Transverse colon (tissue), 4 donors: ENCODE data around the gene BACH2. TPM values are rescaled to one million over a fixed set of nuclear protein-coding genes. Genes with fewer than 3 reads are reported as not detected.

Experiments
- DNase-seq: peaks from one replicate; pipeline ENCODE4 v3.0.0-alpha.2; 2019
- H3K27ac ChIP-seq, 4 donors: fragments of 200-600 bp; sonication (generic); 2 replicates each; pipeline ENCODE4 v1.5.1; 2016 to 2018; ENCODE audit warnings: inconsistent platforms in 4 of 4
- H3K27me3 ChIP-seq: fragments of 200-600 bp; sonication (generic); 2 replicates; pipeline ENCODE4 v1.5.1; 2017; ENCODE audit warnings: inconsistent platforms
- H3K36me3 ChIP-seq, 4 donors: fragments of 200-600 bp; sonication (generic); 2 replicates each; pipeline ENCODE4 v1.5.1; 2017 to 2019; ENCODE audit warnings: inconsistent platforms in 4 of 4
- H3K4me1 ChIP-seq, 4 donors: fragments of 200-600 bp; sonication (generic); 2 replicates each; pipeline ENCODE4 v1.5.1; 2017 to 2020; ENCODE audit warnings: inconsistent platforms in 4 of 4
- H3K4me3 ChIP-seq, 4 donors: fragments of 200-600 bp; sonication (generic); 1 replicate in 1 of 4; 2 replicates in 3 of 4; pipeline versions ENCODE4 v1.5.1 to v1.6.1; 2017 to 2019; ENCODE audit warnings: inconsistent platforms in 4 of 4
- H3K9me3 ChIP-seq, 2 donors: fragments of 200-600 bp; sonication (generic); 2 replicates each; pipeline ENCODE4 v1.5.1; 2017 to 2019; ENCODE audit warnings: inconsistent platforms in 2 of 2
- CTCF ChIP-seq, 5 experiments: fragments of 200-600 bp in 3 of 5; fragments of 450-650 bp in 2 of 5; sonication (generic) in 3 of 5; IDR thresholded peaks; 1 replicate in 2 of 5; 2 replicates in 3 of 5; pipeline ENCODE4 v1.5.1; 2016 to 2017; ENCODE audit warnings: antibody characterized with exemption in 5 of 5, inconsistent platforms in 3 of 5, mild to moderate bottlenecking in 2 of 5, moderate library complexity in 1 of 5
- EP300 ChIP-seq: sonication (generic); formaldehyde crosslinking; IDR thresholded peaks from one replicate; pipeline ENCODE4 v1.6.1; 2017; ENCODE audit warnings: antibody characterized with exemption, low read depth
- POLR2A ChIP-seq: fragments of 450-650 bp; IDR thresholded peaks from one replicate; pipeline ENCODE4 v1.6.1; 2016; ENCODE audit warnings: antibody characterized with exemption, mild to moderate bottlenecking, moderate library complexity
- POLR2AphosphoS5 ChIP-seq, 3 donors: sonication (generic); formaldehyde crosslinking; IDR thresholded peaks; one replicate each; pipeline ENCODE4 v1.6.1; 2016; ENCODE audit warnings: antibody characterized with exemption in 3 of 3
- WGBS, 2 donors: methylation state at CpG; one replicate each; pipeline ENCODE4 v1.1.5; 2018; ENCODE audit warnings: low coverage in 1 of 2; 5-methylcytosine and 5-hydroxymethylcytosine counted together
- in situ Hi-C, 4 donors: fragments of 200-750 bp; cut with MboI; loops; one replicate each; pipeline versions ENCODE4 v1.15.0 to v1.15.1; 2017; ENCODE audit warnings: low sequenced_read_pairs in 3 of 4, low pct_ligation_motif_present in 1 of 4, low pct_unique_long_range_greater_than_20kb in 1 of 4
- intact Hi-C: fragments of 100-400 bp; cut with DNase I; formaldehyde crosslinking; loops from one replicate; pipeline ENCODE4 v1.15.1; 2023; ENCODE audit warnings: low total_unique reads
- total RNA-seq, 4 donors: library from RNA; depleted of rRNA; stranded (reverse); fragments of >200 nt; gene quantifications; one replicate each; pipeline ENCODE4 v1.1.0, GENCODE V29; 2016

BACH2 gene
- total RNA-seq, 4 donors from 2014 or later, result 0.20 to 7.5 (median 2.4) TPM

GRCh38 chr6:90194371-90194841, 102.2 kb downstream of the BACH2 start:
- Histone ChIP-seq H3K9me3 (no peaks in the 10 kb centered on the region), H3K4me3 (no peak overlapping the region), H3K36me3 (no peaks in the 10 kb centered on the region), H3K27me3 (no peaks in the 10 kb centered on the region), H3K27ac (peak overlapping the region in 1 of 4 donors; percentile 8), H3K4me1 (peaks cover 0 to 7% (median 2%) of the 10 kb centered on the region in 4 donors)
- no peak for DNase-seq
- in situ Hi-C loops (no loop called here), intact Hi-C loops (no loop called here)
- TF ChIP-seq POLR2A (no peak), EP300 (no peak)
- whole genome bisulfite sequencing, 2 donors, result 70 to 73% methylated on average over 3 to 4 of the region's 4 CpGs

GRCh38 chr6:90193359-90193758, 103.3 kb downstream of the BACH2 start:
- no peak overlapping the region for H3K4me3 ChIP-seq
- H3K27me3 ChIP-seq, result no peaks in the 10 kb centered on the region
- H3K27ac ChIP-seq, result no peak overlapping the region
- H3K36me3 ChIP-seq, result no peaks in the 10 kb centered on the region
- no peaks in the 10 kb centered on the region for H3K9me3 ChIP-seq
- in situ Hi-C loops (no loop called here), intact Hi-C loops (no loop called here)
- peaks cover 0 to 7% (median 2%) of the 10 kb centered on the region in 4 donors for H3K4me1 ChIP-seq
- TF ChIP-seq POLR2AphosphoS5 (IDR thresholded peaks at IDR 0.05) (no peak), POLR2A (no peak), CTCF (IDR thresholded peaks at IDR 0.05) (no peak), EP300 (no peak)
- no peak for DNase-seq
- 83 to 92% methylated on average over 2 to 4 of the region's 4 CpGs for WGBS, 2 donors

GRCh38 chr6:90192857-90193256, 103.8 kb downstream of the BACH2 start:
- in situ Hi-C loops, result no loop called here
- DNase-seq, result no peak
- intact Hi-C loops, result no loop called here
- no peaks in the 10 kb centered on the region for H3K9me3 ChIP-seq
- H3K27me3 ChIP-seq, result no peaks in the 10 kb centered on the region
- no peak for TF ChIP-seq CTCF (IDR thresholded peaks at IDR 0.05)
- no peak for TF ChIP-seq EP300
- TF ChIP-seq POLR2A, result no peak
- no peak for TF ChIP-seq POLR2AphosphoS5 (IDR thresholded peaks at IDR 0.05)
- H3K4me3 ChIP-seq, result no peak overlapping the region
- no peak overlapping the region for H3K27ac ChIP-seq
- no peaks in the 10 kb centered on the region for H3K36me3 ChIP-seq
- 93 to 100% methylated on average over 1 to 3 of the region's 3 CpGs for WGBS, 2 donors
- peaks cover 0 to 7% (median 2%) of the 10 kb centered on the region in 4 donors for H3K4me1 ChIP-seq

- H3K27me3 ChIP-seq, result no peaks in the 10 kb centered on the region
- H3K27ac ChIP-seq, result no peak overlapping the region
- in situ Hi-C loops, result no loop called here
- WGBS, 2 donors, result 65 to 67% methylated on average over 5 of the region's 5 CpGs
- no peaks in the 10 kb centered on the region for H3K9me3 ChIP-seq
- no peaks in the 10 kb centered on the region for H3K36me3 ChIP-seq
- no peak overlapping the region for H3K4me3 ChIP-seq
- no peak for DNase-seq
- no peak for TF ChIP-seq POLR2AphosphoS5 (IDR thresholded peaks at IDR 0.05)
- no peak for TF ChIP-seq POLR2A
- TF ChIP-seq EP300, result no peak
- TF ChIP-seq CTCF (IDR thresholded peaks at IDR 0.05), result no peak
- intact Hi-C loops, result no loop called here
- peaks cover 0 to 13% (median 2%) of the 10 kb centered on the region in 4 donors for H3K4me1 ChIP-seq
Measured at GRCh38 chr6:90190752-90191395, 105.8 kb downstream of the BACH2 start.
